Smooth muscle cell (in vitro differentiated cells): Measurements from ENCODE around the gene ACR. TPM values are rescaled to one million over a fixed set of nuclear protein-coding genes. Genes with fewer than 3 reads are reported as not detected.
A peak's percentile ranks its signal among the peaks of the same experiment; 100 is the strongest.
"Not testable (repeated sequence)": the region's sequence is repeated elsewhere in the genome, so short reads cannot be mapped to it uniquely, and the experiment has no call there.

Experiments
- DNase-seq: peaks from one replicate; lab custom pipeline; 2025; ENCODE audit not compliant: unreplicated experiment; lab: John Stamatoyannopoulos, UW
- H2AFZ ChIP-seq: fragments of 200-600 bp; sonication (generic); 2 replicates; pipeline ENCODE4 v1.6.0; 2016; ENCODE audit warnings: antibody characterized with exemption, low read depth, mild to moderate bottlenecking
- H3F3A ChIP-seq: fragments of 200-600 bp; sonication (generic); 2 replicates; pipeline ENCODE4 v1.6.0; 2017; ENCODE audit warnings: antibody characterized with exemption, low read depth
- H3K27ac ChIP-seq: fragments of 200-600 bp; sonication (generic); 2 replicates; pipeline ENCODE4 v1.5.1; 2016; ENCODE audit warnings: low read depth, mild to moderate bottlenecking
- H3K27me3 ChIP-seq: fragments of 200-600 bp; sonication (generic); 2 replicates; pipeline ENCODE4 v1.6.1; 2016; ENCODE audit warnings: low read depth, mild to moderate bottlenecking
- H3K36me3 ChIP-seq: fragments of 200-600 bp; sonication (generic); 2 replicates; pipeline ENCODE4 v1.5.1; 2016; ENCODE audit warnings: low read depth
- H3K4me1 ChIP-seq: fragments of 200-600 bp; sonication (generic); 2 replicates; pipeline ENCODE4 v1.5.1; 2016; ENCODE audit warnings: low read depth
- H3K4me2 ChIP-seq: fragments of 200-600 bp; sonication (generic); 2 replicates; pipeline ENCODE4 v1.6.0; 2016; ENCODE audit warnings: mild to moderate bottlenecking
- H3K4me3 ChIP-seq: fragments of 200-600 bp; sonication (generic); 2 replicates; pipeline ENCODE4 v1.5.1; 2016; ENCODE audit warnings: mild to moderate bottlenecking
- H3K79me2 ChIP-seq: fragments of 200-600 bp; sonication (generic); 2 replicates; pipeline ENCODE4 v1.6.0; 2016; ENCODE audit warnings: low read depth, mild to moderate bottlenecking
- H3K9ac ChIP-seq: fragments of 200-600 bp; sonication (generic); 2 replicates; pipeline ENCODE4 v1.6.0; 2016; ENCODE audit warnings: low read depth
- H3K9me3 ChIP-seq: fragments of 200-600 bp; sonication (generic); replicated peaks from 2 replicates; pipeline ENCODE4 v1.5.1; 2016; ENCODE audit warnings: low read depth
- H4K20me1 ChIP-seq: fragments of 200-600 bp; sonication (generic); 2 replicates; pipeline ENCODE4 v1.6.0; 2016; ENCODE audit warnings: low read depth
- WGBS: methylation state at CpG from one replicate; pipeline ENCODE4 v1.1.7; 2016; ENCODE audit warnings: low lambda C conversion rate; 5-methylcytosine and 5-hydroxymethylcytosine counted together
- polyA plus RNA-seq: library from polyadenylated mRNA; unstranded; fragments of >200 nt; fragmentation: Nextera tagmentation; extraction: Ambion mirVana; gene quantifications from 2 replicates; pipeline ENCODE4 v1.2.1, GENCODE V29; 2016
- total RNA-seq: library from RNA; depleted of rRNA; stranded (reverse); fragments of >200 nt; gene quantifications from 2 replicates; pipeline ENCODE4 v1.2.3, GENCODE V29; 2014
- TF ChIP-seq, protein P1 (sequence below): fragments of 200-600 bp; sonication (generic); IDR thresholded peaks from 2 replicates; pipeline ENCODE4 v1.5.1; 2017; ENCODE audit warnings: borderline replicate concordance, mild to moderate bottlenecking, antibody characterized with exemption; ENCODE audit not compliant: insufficient read depth, poor library complexity, severe bottlenecking

Gene ACR
- total and polyA plus RNA-seq, 2 experiments from 2014 or later, result 0.27 TPM; not detected in 1

DNA sequence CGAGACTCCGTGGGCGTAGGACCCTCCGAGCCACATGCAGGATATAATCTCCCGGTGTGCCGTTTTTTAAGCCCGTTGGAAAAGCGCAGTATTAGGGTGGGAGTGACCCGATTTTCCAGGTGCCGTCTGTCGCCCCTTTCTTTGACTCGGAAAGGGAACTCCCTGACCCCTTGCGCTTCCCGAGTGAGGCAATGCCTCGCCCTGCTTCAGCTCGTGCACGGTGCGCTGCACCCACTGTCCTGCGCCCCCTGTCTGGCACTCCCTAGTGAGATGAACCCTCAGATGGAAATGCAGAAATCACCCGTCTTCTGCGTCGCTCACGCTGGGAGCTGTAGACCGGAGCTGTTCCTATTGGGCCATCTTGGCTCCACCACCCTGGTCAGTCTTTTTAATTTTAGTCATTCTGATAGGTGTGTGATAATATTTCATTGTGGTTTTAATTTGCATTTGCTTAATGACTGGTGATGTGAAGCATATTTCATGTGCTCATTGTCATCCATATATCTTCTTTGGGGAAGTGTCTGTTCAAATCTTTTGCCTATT lies 19.0 kb downstream of the ACR start:
- Histone ChIP-seq H3K4me3 (peak overlapping the region; percentile 74), H2AFZ (peak overlapping the region; percentile 91), H3K4me2 (peak overlapping the region; percentile 94), H3K9ac (peak overlapping the region; percentile 55)
- not testable (repeated sequence) for H3F3A ChIP-seq, H3K4me1 ChIP-seq, DNase-seq, H3K27ac ChIP-seq, H3K79me2 ChIP-seq, H4K20me1 ChIP-seq, H3K36me3 ChIP-seq, H3K27me3 ChIP-seq, H3K9me3 ChIP-seq
- 16% methylated on average over 24 of the region's 24 CpGs for WGBS
- TF ChIP-seq, protein P1, sequence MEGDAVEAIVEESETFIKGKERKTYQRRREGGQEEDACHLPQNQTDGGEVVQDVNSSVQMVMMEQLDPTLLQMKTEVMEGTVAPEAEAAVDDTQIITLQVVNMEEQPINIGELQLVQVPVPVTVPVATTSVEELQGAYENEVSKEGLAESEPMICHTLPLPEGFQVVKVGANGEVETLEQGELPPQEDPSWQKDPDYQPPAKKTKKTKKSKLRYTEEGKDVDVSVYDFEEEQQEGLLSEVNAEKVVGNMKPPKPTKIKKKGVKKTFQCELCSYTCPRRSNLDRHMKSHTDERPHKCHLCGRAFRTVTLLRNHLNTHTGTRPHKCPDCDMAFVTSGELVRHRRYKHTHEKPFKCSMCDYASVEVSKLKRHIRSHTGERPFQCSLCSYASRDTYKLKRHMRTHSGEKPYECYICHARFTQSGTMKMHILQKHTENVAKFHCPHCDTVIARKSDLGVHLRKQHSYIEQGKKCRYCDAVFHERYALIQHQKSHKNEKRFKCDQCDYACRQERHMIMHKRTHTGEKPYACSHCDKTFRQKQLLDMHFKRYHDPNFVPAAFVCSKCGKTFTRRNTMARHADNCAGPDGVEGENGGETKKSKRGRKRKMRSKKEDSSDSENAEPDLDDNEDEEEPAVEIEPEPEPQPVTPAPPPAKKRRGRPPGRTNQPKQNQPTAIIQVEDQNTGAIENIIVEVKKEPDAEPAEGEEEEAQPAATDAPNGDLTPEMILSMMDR, result peak; percentile 26

DNA sequence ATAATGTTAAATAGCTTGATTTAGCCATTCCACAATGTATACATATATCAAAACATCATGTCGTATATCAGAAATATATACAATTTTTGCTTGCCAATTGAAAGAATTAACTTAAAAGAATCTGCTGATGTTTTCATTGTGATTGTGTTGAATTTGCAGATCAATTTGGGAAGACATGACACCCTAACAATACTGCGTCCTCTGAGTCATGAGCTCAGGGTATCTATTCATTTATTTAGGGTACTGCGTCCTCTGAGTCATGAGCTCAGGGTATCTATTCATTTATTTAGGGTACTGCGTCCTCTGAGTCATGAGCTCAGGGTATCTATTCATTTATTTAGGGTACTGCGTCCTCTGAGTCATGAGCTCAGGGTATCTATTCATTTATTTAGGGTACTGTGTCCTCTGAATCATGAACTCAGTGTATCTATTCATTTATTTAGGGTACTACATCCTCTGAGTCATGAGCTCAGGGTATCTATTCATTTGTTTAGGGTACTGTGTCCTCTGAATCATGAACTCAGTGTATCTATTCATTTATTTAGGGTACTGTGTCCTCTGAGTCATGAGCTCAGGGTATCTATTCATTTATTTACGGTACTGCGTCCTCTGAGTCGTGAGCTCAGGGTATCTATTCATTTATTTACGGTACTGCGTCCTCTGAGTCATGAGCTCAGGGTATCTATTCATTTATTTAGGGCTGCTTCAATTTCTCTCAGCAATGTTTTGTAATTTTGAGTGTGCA lies 21.8 kb downstream of the ACR start:
- not testable (repeated sequence) for H3F3A ChIP-seq, H3K79me2 ChIP-seq
- WGBS, result 32% methylated on average over 10 of the region's 10 CpGs

DNA sequence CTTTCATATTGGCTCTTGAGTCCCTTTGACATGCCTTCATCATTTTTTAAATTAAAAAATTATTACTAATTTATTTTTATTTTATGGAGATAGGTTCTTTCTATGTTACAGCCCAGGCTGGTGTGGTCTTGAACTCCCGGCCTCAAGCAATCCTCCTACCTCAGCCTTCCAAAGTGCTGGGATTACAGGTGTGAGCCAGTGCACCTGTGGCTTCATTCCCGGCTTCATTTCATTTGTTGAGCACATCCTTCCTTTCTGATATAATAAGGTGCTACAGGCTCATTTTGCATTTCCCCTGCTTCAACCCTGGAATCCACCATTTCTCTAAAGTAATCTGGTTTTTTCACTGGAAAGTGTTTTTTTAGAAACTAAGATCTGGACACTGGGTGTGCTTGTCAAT lies 23.8 kb downstream of the ACR start:
- H3K4me2 ChIP-seq, DNase-seq, H3F3A ChIP-seq, H2AFZ ChIP-seq, H3K4me3 ChIP-seq, H3K79me2 ChIP-seq, H4K20me1 ChIP-seq, H3K36me3 ChIP-seq, H3K9me3 ChIP-seq, H3K27me3 ChIP-seq, H3K4me1 ChIP-seq, H3K9ac ChIP-seq, H3K27ac ChIP-seq: not testable (repeated sequence)
- WGBS, result 96% methylated on average over 2 of the region's 2 CpGs

More for the DNA sequence above, 21.8 kb downstream of the ACR start:
- not testable (repeated sequence) for DNase-seq, H3K4me2 ChIP-seq, H3K9ac ChIP-seq, H3K4me3 ChIP-seq, H3K27me3 ChIP-seq, H3K36me3 ChIP-seq, H2AFZ ChIP-seq, H4K20me1 ChIP-seq, H3K9me3 ChIP-seq, H3K4me1 ChIP-seq
- peak overlapping the region; percentile 24 for H3K27ac ChIP-seq

DNA sequence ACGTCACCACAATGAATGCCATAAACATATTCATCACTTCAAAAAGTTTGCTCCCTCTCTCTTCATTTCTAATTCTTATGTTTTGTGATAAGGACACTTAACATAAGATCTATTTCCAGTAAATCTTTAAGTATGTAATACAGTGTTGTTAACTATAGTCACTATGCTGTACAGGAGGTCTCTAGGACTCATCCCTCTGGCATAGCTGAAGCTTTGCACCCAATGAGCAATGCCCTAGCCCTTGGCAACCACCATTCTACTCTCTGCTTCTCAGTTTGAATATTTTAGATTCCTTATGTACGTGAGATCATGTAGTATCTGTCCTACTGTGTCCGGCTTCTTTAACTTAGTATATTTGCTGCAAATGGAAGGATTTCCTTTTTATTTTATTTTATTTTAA lies 26.3 kb downstream of the ACR start:
- not testable (repeated sequence) for H3K79me2 ChIP-seq, H3K9ac ChIP-seq, H3K4me3 ChIP-seq, H3K9me3 ChIP-seq, H3K27me3 ChIP-seq, H3F3A ChIP-seq, H4K20me1 ChIP-seq, H3K4me2 ChIP-seq, H3K4me1 ChIP-seq, H3K27ac ChIP-seq, DNase-seq, H3K36me3 ChIP-seq, H2AFZ ChIP-seq
- 72% methylated on average over 3 of the region's 3 CpGs for WGBS

DNA sequence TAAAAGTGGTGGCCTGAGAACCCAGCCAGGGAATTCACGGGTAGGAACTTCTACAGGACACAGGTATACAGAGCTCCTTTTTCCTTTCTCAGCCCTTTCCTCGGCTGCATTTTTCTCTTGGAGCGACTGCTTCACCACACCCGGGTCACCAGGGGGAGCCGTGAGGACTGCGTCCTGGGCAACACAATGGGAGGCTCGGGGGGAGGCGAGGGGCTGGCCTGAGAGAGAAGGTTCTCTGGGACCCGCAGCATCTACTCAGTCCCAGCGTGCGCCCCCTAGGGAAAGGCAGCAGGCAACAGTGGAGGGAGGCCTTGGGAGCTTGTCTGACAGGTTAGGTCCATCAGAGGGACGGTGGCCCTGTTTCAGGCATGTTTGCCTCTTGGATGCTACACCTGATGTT lies 37.1 kb downstream of the ACR start:
- not testable (repeated sequence) for H3K27ac ChIP-seq, DNase-seq, H3K79me2 ChIP-seq, H3K4me3 ChIP-seq, H3K9me3 ChIP-seq, H3K4me1 ChIP-seq, H3K36me3 ChIP-seq, H3K27me3 ChIP-seq, H3K4me2 ChIP-seq, H3F3A ChIP-seq, H3K9ac ChIP-seq, H2AFZ ChIP-seq, H4K20me1 ChIP-seq
- TF ChIP-seq, protein P1, result peak; percentile 45
- 13% methylated on average over 12 of the region's 12 CpGs for WGBS

DNA sequence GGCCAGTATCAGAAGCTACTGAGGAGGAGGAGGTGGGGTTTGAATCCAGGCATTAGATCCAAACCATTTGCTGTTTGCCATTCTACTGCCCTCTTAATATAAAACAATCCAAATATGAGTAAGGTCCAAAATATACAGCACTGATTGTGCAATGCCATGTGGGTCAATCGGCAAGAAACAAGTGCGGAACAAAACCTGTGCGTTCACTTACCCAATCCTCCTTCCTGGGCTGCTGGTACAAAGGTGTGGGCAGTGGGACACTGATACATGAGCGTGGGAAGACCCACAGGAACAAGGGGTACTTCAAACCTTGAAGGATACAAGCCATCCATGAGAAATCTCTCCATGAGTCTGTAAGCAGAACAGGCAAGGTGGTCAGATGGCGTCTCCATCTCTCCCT lies 39.6 kb downstream of the ACR start:
- 98% methylated on average over 5 of the region's 5 CpGs for WGBS
- H3K9ac ChIP-seq, H3K9me3 ChIP-seq, H2AFZ ChIP-seq, H3K36me3 ChIP-seq, H3K27ac ChIP-seq, H3K4me2 ChIP-seq, H3F3A ChIP-seq, H3K4me1 ChIP-seq, DNase-seq, H3K79me2 ChIP-seq, H4K20me1 ChIP-seq, H3K4me3 ChIP-seq, H3K27me3 ChIP-seq: not testable (repeated sequence)

DNA sequence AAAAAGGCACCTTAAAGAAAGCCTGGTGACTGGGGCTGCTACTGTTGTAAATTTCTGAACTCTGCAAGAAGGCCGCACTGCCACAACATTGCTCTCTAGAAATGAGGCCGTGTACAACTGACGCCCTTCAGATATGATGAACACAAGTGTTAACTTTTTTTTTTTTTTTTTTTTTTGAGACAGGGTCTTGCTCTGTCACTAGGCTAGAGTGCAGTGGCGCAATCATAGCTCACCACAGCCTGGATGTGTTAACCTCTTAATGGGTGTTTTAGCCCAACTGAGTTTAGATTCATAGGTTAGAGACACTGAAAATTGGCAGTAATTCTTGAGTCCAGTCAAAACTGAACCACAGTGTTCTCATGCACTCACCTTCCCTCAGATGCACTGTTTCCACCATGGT lies 42.2 kb downstream of the ACR start:
- H3K4me2 ChIP-seq, H3K27ac ChIP-seq, DNase-seq, H3K9ac ChIP-seq, H3K4me1 ChIP-seq, H3K36me3 ChIP-seq, H3F3A ChIP-seq, H3K9me3 ChIP-seq, H3K4me3 ChIP-seq, H3K79me2 ChIP-seq, H4K20me1 ChIP-seq, H2AFZ ChIP-seq, H3K27me3 ChIP-seq: not testable (repeated sequence)
- WGBS, result 92% methylated on average over 4 of the region's 4 CpGs
